DND-41 (cell line): Measurements from ENCODE around the gene TMEM161B.

Source experiments
- CTCF ChIP-seq: IDR thresholded peaks from 2 replicates; pipeline ENCODE4 v1.5.1; 2012; ENCODE audit warnings: borderline replicate concordance, low read length, moderate library complexity, mild to moderate bottlenecking; ENCODE audit not compliant: poor library complexity, severe bottlenecking; ENCODE audit errors: extremely low read depth
- EZH2 ChIP-seq: IDR thresholded peaks from 3 replicates; pipeline ENCODE4 v1.6.1; 2012; ENCODE audit warnings: borderline replicate concordance, low read depth, mild to moderate bottlenecking, moderate library complexity, low read length, inconsistent platforms; ENCODE audit not compliant: severe bottlenecking

GRCh38 chr5:88238732-88239131, 29.9 kb downstream of the TMEM161B start:
- TF ChIP-seq CTCF (no peak), EZH2 (no peak)
